ENCODE results near the gene UAP1.

UAP1 gene

DNA sequence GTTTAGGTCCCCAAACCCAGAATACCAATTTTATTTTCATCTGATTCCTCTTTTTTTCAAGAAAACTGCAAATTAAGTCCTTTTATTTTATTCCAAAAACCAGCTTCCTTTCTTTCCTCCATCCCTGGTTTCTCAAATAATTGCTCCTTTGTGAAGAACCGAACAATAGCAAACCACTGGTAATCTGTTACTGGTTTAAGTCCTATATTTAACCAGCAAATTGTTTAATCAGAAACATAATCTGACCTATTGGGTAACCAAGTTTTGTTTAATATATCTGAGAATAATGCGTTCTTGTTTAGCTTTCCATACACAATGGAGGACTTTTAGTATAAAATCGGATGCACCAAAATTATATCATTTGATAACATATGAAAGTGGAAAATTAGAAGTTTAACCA is 57.6 kb downstream of the UAP1 start:
- no peak for DNase-seq

DNA sequence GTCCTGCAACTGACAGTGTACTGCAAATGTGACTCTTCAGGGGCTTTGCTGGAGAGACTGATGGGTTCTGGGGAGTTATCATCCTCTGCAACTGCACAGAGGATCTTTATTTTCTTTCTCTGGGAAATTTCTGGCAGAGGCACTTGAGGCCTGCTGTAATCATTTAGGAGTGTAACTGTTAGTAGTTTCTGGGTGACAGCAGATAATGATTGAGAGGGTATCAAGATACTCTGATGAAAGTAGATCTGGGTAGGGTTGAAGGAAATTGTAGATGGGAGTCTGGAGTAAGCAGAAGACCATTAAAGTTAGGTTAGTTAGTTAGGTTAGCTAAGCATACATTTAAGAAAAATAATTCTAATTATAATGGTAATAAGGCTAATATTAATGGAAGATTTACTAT is 59.7 kb downstream of the UAP1 start:
- no peak for DNase-seq

DNA sequence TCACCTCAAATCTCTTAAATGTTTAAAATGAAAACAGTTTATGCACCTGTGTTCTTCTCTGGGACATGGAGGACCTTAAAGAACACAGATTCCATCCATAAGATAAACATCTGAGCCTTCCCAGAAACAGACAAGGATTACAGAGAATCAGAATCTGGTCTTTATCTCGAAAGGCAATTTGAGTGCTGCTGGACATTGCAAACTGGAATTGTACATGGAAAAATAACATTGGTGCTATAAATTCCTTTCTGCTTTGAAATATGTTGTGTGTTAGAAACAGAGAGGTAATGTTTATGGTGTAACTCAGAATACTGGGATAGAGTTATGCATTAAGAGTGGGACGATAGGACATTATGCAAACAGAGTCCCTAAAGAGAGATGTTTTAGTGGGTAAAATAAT is 64.2 kb downstream of the UAP1 start:
- no peak for DNase-seq

DNA sequence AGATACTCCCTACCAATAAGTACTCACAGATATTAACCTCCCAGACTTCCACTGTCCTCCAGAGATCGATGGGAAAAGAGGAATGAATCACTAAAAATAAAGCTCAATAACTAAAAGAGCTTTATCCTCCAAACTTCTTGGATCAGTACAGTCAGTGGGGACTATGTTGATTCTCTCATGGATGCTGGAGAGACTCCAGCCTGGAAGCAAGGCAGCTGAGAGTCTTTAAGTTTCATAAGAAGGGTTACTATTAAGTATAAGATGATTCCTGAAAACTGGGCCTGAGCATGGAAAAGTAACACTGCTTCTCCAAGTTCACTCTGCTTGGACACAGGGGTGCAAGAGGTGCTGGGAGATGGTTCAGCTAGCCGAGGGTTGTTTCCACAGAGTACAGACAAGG is 64.6 kb downstream of the UAP1 start:
- no peak for DNase-seq

DNA sequence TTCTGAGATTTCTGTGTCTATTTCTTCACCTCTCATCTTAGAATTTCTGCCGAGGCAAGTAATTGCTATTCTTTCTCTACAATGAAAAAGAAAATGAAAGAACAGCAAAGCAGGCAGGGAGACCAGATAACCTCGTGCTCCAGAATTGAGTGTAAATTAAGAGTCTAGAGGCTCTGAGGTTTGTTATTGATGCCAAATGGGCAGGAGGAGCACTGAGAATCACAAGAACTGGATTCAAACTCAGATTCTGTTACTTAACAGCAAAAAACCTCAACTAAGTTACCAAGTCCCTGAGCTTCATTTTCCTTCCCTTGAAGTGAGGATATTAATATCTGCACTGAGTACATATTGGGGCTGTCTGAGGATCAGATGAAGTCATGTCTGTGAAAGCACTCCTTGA is 65.2 kb downstream of the UAP1 start:
- DNase-seq, result no peak

DNA sequence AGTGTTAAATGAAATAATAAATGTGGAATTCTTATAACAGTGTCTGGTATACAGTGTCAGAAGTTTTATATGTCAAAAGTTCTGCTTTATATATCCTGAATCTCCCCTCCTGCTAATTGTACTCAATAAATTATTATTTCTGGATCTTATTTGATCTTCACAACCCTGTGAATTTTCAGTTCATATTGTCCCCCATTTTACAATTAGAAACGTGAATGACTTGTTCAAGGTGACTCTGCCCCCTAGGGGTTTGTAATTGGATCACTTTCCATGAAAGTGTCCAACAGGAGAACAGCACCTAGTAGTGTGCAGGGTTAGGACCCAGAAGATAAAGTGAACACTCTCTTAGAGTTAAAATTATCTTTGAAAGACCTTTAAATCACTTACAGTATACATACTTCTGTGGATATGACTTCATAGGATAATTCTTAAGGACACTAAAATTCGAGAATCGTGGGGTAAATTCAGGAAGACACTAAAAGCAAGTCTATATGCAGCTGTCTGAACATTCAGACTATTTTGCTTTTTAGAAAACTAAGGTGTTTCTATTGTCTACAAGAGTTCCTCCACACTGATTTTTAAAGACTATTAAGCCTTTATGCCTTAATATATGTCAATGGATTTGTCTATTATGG is 66.3 kb downstream of the UAP1 start:
- DNase-seq, result peak; percentile 5

DNA sequence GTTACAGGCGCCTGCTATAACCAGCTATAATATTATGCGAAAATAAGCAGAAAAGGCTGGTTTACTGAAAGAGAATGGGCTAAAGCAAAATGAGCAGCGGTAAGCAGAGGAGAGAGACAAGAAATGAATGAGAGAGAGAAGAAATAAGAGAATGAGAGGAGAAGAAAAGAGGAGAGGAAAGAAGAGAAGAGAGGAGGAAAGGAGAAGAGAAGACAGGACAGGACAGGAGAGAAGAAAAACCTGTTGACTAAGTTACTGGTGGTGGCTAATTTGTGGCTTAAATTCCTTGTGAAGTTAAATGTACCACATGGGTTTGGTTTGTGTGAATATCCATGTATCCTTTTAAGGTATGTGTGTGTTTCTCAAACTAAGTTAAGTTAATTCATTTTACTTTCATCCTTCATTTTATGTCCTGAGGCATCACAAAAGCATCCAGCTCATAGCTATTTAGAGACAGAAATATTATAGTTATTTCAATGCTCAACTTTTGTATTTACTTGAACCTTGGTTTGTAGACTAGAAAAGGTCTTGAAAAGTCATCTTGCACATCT is 67.6 kb downstream of the UAP1 start:
- DNase-seq, result no peak

DNA sequence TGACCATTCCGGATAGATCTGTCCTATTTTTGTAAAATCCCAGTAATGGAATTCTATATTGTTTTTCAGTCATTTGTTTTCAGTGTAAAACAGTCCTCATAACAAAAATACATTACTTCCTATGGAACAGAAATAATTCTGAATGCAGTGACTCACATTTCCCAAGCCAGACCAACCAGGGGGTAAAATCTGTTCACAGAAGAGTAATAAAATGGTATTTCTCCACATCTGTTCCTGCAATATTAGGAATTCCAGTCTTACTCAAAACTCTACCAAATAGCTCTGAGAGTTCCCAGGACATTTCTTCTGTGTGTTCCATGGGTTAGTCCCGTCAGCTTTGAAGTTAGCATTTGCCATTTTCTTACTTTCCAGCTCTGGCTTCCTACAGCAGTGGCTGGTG is 68.1 kb downstream of the UAP1 start:
- DNase-seq, result no peak

DNA sequence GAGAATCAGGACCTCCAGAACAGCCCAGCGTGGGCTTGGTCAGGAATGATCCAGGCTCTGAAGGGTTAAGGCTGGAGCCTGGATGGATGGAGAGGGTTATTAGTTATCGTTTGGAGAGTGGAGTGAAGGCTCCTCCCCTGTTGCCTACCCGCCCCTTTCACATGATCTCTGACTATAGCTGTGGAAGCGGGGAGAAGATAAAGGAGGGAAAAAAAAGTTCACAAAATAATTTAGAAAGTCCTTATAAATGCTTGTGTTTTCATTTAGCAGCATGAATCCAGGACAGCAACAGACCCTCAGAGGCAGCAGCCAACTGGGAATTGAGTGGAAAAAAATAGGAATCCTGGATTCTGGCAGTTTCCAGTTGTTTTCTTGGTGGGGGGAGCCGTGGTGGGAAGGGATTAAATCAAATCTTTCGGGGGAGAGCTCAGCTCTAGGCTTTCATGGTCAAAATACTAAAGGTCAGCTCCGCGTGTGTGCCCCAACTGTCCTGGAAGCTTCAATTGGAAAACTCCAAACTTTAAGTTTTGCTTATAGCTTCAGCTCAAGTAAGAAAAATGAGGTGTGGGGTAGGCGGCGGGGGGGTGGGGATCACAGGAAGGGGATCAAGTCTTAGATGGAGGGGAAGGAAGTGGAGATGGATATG is 70.1 kb downstream of the UAP1 start:
- DNase-seq, result no peak

DNA sequence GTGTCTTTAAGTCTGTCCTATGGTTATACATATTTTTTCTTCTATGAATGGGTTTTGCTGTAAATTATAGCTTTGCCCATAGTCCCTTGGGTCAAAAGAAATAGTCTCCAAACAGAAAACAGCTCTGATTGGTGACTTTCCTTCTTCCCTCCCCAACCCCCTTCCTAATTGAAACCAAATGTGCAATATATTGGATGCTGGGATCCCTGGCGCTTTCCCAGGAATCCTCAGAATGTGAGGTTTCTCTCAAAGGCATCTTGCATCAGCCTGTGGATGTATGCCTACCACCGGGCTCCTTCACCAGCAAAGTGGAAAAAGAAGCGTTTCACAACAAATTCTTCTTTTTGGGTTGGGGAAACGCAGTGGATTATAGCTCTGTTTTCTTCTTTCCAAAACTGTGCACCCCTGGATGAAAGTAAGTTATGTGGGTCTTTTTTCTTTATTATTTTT is 70.7 kb downstream of the UAP1 start, which contains the start of gene DDR2:
Gene DDR2, plus strand, starts transcription at position 248 of the 450 bp plus-strand sequence. CDS start 86,600 bp downstream, outside the sequence.
- DNase-seq, result no peak

DNA sequence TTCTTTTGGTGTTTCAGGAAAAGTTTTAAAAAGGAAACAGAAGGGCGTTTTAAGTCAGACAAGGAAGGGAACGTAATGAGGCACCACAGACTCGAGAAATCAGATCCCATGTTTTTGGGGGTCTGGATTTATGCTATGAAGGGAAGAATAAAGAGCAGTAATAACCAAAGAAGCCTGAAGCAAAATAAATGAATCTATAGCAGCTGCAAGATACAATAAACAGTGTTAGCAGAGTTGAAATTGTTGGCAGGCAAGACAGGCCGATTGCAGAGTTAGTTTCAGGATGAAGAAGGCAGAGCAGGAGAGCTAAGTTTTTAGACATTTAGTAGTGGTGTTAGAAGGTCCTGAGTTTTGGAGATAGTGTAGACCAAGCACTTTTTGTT is 71.2 kb downstream of the UAP1 start:
- no peak for DNase-seq

DNA sequence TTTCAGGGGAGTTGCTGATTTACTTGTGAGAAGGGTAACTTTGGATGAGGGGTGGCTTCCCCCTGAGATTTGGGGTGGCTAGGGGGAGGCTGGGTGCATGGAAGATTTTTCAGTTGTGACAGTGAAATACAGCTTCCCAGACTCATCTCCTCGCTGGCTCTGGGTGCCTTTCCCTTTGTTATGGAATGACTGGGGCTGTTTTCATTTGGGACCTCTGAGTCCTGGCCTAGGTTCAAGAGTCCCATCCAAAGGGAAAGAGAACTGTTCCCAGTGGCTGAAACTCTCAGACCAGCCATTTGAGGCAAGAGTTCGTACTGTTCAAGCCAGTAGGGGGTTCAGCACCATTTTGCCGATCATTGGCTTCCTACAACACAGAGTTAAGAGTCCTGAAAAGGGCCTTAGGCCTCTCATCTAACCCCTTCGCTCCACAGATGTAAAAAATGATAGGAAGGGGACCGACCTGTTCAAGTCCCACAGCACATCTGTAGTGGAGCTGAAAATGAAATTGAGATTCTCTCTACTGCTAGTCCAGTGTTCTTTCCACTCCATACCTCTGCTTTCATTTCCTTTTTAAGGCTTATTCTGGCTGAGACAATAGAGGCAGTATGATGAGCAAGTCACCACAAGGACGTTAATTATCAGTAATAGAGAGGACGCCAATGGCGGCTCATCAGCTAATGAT is 71.7 kb downstream of the UAP1 start:
- DNase-seq, result no peak

DNA sequence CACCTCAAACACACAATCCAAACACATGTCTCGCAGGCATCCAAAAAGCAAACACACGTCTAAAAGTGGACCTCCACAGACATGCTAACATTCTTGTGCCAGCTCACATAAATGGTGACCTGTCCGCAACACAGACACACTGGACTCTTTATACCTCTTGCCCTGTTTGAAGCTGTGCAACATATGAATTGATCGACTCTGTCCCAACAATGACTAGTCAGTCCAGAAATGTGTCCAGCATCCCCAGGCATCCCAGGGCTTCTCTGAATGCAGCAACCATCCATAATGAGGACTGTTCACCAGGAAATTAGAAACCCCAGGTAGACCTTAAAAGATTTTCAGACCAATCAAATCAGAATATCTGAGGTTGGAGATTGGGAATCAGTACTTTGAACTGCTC is 73.9 kb downstream of the UAP1 start:
- DNase-seq, result no peak

DNA sequence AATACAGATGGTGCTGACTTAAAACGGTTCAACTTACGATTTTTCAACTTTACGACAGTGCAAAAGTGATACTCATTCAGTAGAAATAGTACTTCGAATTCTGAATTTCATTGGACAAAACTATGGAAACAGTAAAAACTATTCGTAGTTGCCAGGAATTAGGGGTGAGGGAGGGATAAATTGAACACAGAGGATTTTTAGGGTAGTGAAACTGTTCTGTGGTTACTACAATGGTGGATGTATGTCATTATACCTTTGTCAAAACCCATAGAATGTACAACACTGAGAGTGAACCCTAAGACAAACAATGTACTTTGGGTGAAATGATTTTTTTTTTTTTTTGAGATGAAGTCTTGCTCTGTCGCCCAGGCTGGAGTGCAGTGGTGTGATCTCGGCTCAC is 78.2 kb downstream of the UAP1 start:
- no peak for DNase-seq

DNA sequence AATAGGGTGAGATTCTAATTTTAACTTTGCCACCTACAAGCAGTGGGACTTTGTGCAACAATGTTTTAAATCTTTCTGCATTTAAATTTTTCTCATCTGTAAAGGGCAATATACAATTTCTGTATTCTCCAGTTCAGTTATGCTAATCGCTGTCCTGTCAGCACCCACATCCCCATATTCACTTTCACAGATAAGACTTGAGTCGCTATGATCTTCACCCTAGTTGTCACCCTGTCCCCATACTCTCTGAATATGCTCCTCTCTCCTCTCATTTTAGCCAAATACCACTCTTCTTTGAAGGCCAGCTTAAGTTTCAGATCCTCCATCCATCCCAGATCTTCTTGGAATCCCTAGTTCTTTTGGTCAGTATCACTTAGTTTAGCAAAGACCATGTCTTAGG is 79.6 kb downstream of the UAP1 start:
- DNase-seq, result no peak

DNA sequence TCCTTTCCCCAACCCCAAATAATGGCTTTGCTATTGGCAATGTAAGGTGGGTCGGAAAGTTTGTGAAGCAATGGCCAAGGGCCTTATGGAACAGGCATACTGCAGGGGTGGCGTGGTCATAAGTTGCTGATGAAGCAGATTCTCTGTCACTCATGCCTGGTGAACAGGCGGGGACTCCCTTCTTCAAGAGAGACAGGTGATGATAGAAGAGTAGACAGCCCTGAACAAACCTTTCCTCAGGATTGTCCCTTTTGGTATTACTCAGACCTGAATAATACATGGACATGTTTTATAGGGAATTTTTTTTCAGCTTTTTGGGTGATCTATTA is 83.4 kb downstream of the UAP1 start:
- DNase-seq, result no peak

DNA sequence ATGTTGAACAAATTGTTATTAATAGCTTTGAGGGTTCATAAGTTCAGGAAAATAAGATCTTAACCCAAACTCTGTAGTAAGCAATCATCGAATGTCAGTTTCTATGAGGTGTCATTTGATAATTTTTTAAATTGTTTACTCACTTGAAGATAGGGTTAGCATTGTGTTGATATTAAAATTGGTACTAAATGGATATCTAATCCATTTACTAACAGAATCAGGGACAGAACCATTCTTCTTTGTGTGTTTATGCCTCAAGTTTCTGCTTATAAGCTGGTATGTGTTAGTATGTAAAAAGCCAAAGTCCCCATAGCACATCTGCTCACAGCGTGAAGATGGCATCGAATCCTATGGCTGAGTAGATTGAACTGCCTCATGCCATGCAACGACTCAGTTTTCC is 84.1 kb downstream of the UAP1 start:
- no peak for DNase-seq

DNA sequence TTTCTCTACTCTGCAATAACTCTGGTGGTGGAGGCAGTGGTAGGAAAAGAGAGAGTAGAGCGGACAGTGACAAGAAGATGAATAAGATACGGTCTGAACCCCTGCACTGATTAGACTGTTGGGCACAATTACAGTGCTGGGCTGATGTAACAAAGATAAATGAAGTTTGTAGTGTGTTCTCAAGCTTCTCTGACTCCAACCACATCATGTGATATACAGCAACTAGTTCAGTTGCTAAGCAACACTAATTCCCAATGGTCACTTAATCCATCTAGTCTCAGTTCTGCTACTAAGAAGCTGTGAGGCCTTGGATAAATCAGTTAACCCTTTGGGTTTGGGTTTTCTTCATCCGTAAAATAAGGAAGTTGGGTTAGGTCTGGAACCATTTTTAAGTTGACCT is 88.1 kb downstream of the UAP1 start:
- no peak for DNase-seq

All from inflammatory macrophage treated with lipopolysaccharide for 4 hours (primary cell).